H9 (cell line): ENCODE results near the gene ERH. TPM values are rescaled to one million over a fixed set of nuclear protein-coding genes. Genes with fewer than 3 reads are reported as not detected.

ENCODE experiments used
- DNase-seq: peaks from one replicate; pipeline ENCODE4 v3.0.0-alpha.2; 2017
- H2AFZ ChIP-seq: one replicate; pipeline ENCODE4 v1.6.1; 2013; ENCODE audit warnings: mild to moderate bottlenecking, low read length, control low read depth, moderate library complexity
- H2AK5ac ChIP-seq: 2 replicates; pipeline ENCODE4 v1.6.1; 2013; ENCODE audit warnings: low read length, control low read depth, mixed read lengths; ENCODE audit not compliant: insufficient read length
- H2BK120ac ChIP-seq: one replicate; pipeline ENCODE4 v1.6.1; 2013; ENCODE audit warnings: low read depth, mild to moderate bottlenecking, low read length, control low read depth, inconsistent platforms; ENCODE audit not compliant: poor library complexity, severe bottlenecking
- H2BK12ac ChIP-seq: 2 replicates; pipeline ENCODE4 v1.6.1; 2013; ENCODE audit warnings: low read length, control low read depth, mixed read lengths, low read depth; ENCODE audit not compliant: insufficient read length
- H2BK15ac ChIP-seq: 2 replicates; pipeline ENCODE4 v1.6.1; 2013; ENCODE audit warnings: low read depth, low read length, control low read depth
- H2BK20ac ChIP-seq: one replicate; pipeline ENCODE4 v1.6.1; 2013; ENCODE audit warnings: low read depth, mild to moderate bottlenecking, low read length, control low read depth, inconsistent platforms; ENCODE audit not compliant: poor library complexity, severe bottlenecking
- H2BK5ac ChIP-seq: 2 replicates; pipeline ENCODE4 v1.6.1; 2013; ENCODE audit warnings: low read length, control low read depth, mixed read lengths; ENCODE audit not compliant: insufficient read length
- H3K14ac ChIP-seq: 2 replicates; pipeline ENCODE4 v1.6.1; 2013; ENCODE audit warnings: low read length, control low read depth; ENCODE audit not compliant: insufficient read depth
- H3K18ac ChIP-seq: 2 replicates; pipeline ENCODE4 v1.6.1; 2013; ENCODE audit warnings: low read depth, mild to moderate bottlenecking, mixed read lengths, low read length, control low read depth; ENCODE audit not compliant: insufficient read length
- H3K23ac ChIP-seq: 2 replicates; pipeline ENCODE4 v1.6.1; 2013; ENCODE audit warnings: low read length, control low read depth, mixed read lengths, low read depth; ENCODE audit not compliant: insufficient read length
- H3K23me2 ChIP-seq: 2 replicates; pipeline ENCODE4 v1.6.1; 2013; ENCODE audit warnings: low read depth, mild to moderate bottlenecking, mixed read lengths, low read length, control low read depth; ENCODE audit not compliant: insufficient read length, poor library complexity, severe bottlenecking
- H3K27ac ChIP-seq: 2 replicates; pipeline ENCODE4 v1.5.1; 2013; ENCODE audit warnings: low read length, control low read depth, mixed read lengths, low read depth; ENCODE audit not compliant: insufficient read length
- H3K27me3 ChIP-seq: 2 replicates; pipeline ENCODE4 v1.6.1; 2013; ENCODE audit warnings: low read length, control low read depth, inconsistent platforms; ENCODE audit not compliant: insufficient read depth
- H3K4ac ChIP-seq: 2 replicates; pipeline ENCODE4 v1.6.1; 2013; ENCODE audit warnings: low read depth, mild to moderate bottlenecking, control low read depth, inconsistent platforms, low read length, moderate library complexity
- H3K4me1 ChIP-seq: 2 replicates; pipeline ENCODE4 v1.6.1; 2013; ENCODE audit warnings: low read length, control low read depth, inconsistent platforms; ENCODE audit not compliant: insufficient read depth
- H3K4me2 ChIP-seq: 2 replicates; pipeline ENCODE4 v1.6.1; 2013; ENCODE audit warnings: low read length, control low read depth, mixed read lengths; ENCODE audit not compliant: insufficient read length, insufficient read depth
- H3K56ac ChIP-seq: 2 replicates; pipeline ENCODE4 v1.6.1; 2013; ENCODE audit warnings: low read depth, mild to moderate bottlenecking, mixed read lengths, low read length, control low read depth; ENCODE audit not compliant: insufficient read length
- H3K79me1 ChIP-seq: 2 replicates; pipeline ENCODE4 v1.6.1; 2013; ENCODE audit warnings: low read depth, mild to moderate bottlenecking, moderate library complexity, low read length, control low read depth, inconsistent platforms; ENCODE audit not compliant: insufficient read depth, poor library complexity, severe bottlenecking
- H3K79me2 ChIP-seq: 2 replicates; pipeline ENCODE4 v1.6.1; 2013; ENCODE audit warnings: low read length, control low read depth, inconsistent platforms; ENCODE audit not compliant: insufficient read depth
- H3K9ac ChIP-seq: 2 replicates; pipeline ENCODE4 v1.6.1; 2013; ENCODE audit warnings: low read length, control low read depth, mixed read lengths; ENCODE audit not compliant: insufficient read length; ENCODE audit errors: extremely low read depth
- H3K9me3 ChIP-seq: one replicate; pipeline ENCODE4 v1.6.1; 2013; ENCODE audit warnings: low read depth, low read length, inconsistent platforms; ENCODE audit not compliant: control insufficient read depth
- H3T11ph ChIP-seq: one replicate; pipeline ENCODE4 v1.6.1; 2013; ENCODE audit warnings: mild to moderate bottlenecking, low read length, control low read depth, inconsistent platforms
- H4K20me1 ChIP-seq: one replicate; pipeline ENCODE4 v1.6.1; 2013; ENCODE audit not compliant: control insufficient read depth, insufficient read length, insufficient read depth
- H4K5ac ChIP-seq: 2 replicates; pipeline ENCODE4 v1.6.1; 2013; ENCODE audit warnings: low read depth, mild to moderate bottlenecking, mixed read lengths, low read length, control low read depth; ENCODE audit not compliant: insufficient read length
- H4K8ac ChIP-seq: replicated peaks from 2 replicates; pipeline ENCODE4 v1.6.1; 2013; ENCODE audit warnings: low read length, control low read depth, mixed read lengths, low read depth; ENCODE audit not compliant: insufficient read length
- H4K91ac ChIP-seq: 2 replicates; pipeline ENCODE4 v1.6.1; 2013; ENCODE audit warnings: low read depth, mild to moderate bottlenecking, moderate library complexity, mixed read lengths, low read length, control low read depth; ENCODE audit not compliant: insufficient read length
- H3K27ac Mint-ChIP-seq, 3 experiments: 2 replicates in 2 of 3; 3 replicates in 1 of 3; pipeline ENCODE4 v1.8.0; 2020 to 2021; ENCODE audit warnings: mixed read lengths in 3 of 3, mild to moderate bottlenecking in 1 of 3, moderate library complexity in 1 of 3
- H3K27me3 Mint-ChIP-seq: 2 replicates; pipeline ENCODE4 v1.8.0; 2021; ENCODE audit warnings: low read depth, mild to moderate bottlenecking, moderate library complexity, mixed read lengths
- H3K36me3 Mint-ChIP-seq, 3 experiments: 2 replicates in 2 of 3; 3 replicates in 1 of 3; pipeline ENCODE4 v1.8.0; 2020 to 2021; ENCODE audit warnings: low read depth in 3 of 3, mixed read lengths in 3 of 3; ENCODE audit not compliant: insufficient read depth in 1 of 3
- H3K4me1 Mint-ChIP-seq, 2 experiments: 2 replicates each; pipeline ENCODE4 v1.8.0; 2020; ENCODE audit warnings: mixed read lengths in 2 of 2
- H3K4me3 Mint-ChIP-seq, 2 experiments: 2 replicates in 1 of 2; 3 replicates in 1 of 2; pipeline ENCODE4 v1.8.0; 2020 to 2021; ENCODE audit warnings: mild to moderate bottlenecking in 2 of 2, mixed read lengths in 2 of 2, moderate library complexity in 1 of 2
- H3K9me3 Mint-ChIP-seq, 2 experiments: 2 replicates in 1 of 2; 3 replicates in 1 of 2; pipeline ENCODE4 v1.8.0; 2020; ENCODE audit warnings: mild to moderate bottlenecking in 2 of 2, mixed read lengths in 2 of 2, moderate library complexity in 1 of 2
- CTCF ChIP-seq: fragments of 200-600 bp; sonication (generic); conservative IDR thresholded peaks from 3 replicates; pipeline ENCODE4 v1.8.0; 2021; ENCODE audit warnings: antibody characterized with exemption, mild to moderate bottlenecking
- WGBS: extraction: QIAGEN DNeasy Blood & Tissue Kit; methylation state at CpG from one replicate; pipeline ENCODE4 v1.1.7; 2013; ENCODE audit warnings: missing lambda C conversion rate, low lambda C conversion rate, mixed read lengths; ENCODE audit not compliant: insufficient read length; ENCODE audit errors: extremely low coverage; 5-methylcytosine and 5-hydroxymethylcytosine counted together
- total RNA-seq: library from RNA; stranded (reverse); gene quantifications from 2 replicates; pipeline ENCODE4 v1.2.1, GENCODE V29; 2021

The ERH gene
- total RNA-seq, 1 experiment from 2014 or later: 443 TPM

- H3K27ac Mint-ChIP-seq: no peak overlapping the region
- Histone ChIP-seq H2BK20ac (no peak overlapping the region), H3T11ph (no peak overlapping the region), H4K8ac (no peak overlapping the region), H3K9ac (no peak overlapping the region), H3K23me2 (no peaks in the 10 kb centered on the region), H3K4me2 (no peak overlapping the region), H3K4me1 (no peaks in the 10 kb centered on the region), H3K4ac (no peak overlapping the region), H4K91ac (no peak overlapping the region), H2BK120ac (no peak overlapping the region), H4K20me1 (no peaks in the 10 kb centered on the region), H3K9me3 (no peaks in the 10 kb centered on the region), H2BK15ac (no peak overlapping the region), H3K18ac (no peak overlapping the region), H2BK5ac (no peak overlapping the region), H4K5ac (no peak overlapping the region), H3K79me1 (no peaks in the 10 kb centered on the region), H3K79me2 (no peaks in the 10 kb centered on the region), H3K14ac (no peak overlapping the region), H3K23ac (no peak overlapping the region), H2BK12ac (no peak overlapping the region), H3K27me3 (no peaks in the 10 kb centered on the region), H3K56ac (no peak overlapping the region), H3K27ac (no peak overlapping the region), H2AFZ (no peak overlapping the region), H2AK5ac (no peak overlapping the region)
- H3K4me1 Mint-ChIP-seq: peaks cover 1 to 5% of the 10 kb centered on the region in 2 experiments
- H3K9me3 Mint-ChIP-seq: peaks cover 0 to 3% of the 10 kb centered on the region in 2 experiments; a peak in 1 of 5 replicates
- no peaks in the 10 kb centered on the region for H3K27me3 Mint-ChIP-seq
- WGBS: no CpG with 5 or more reads among the region's 3 CpGs
- TF ChIP-seq CTCF: no peak
- peaks cover 25 to 50% (median 43%) of the 10 kb centered on the region in 3 experiments; a peak in 6 of 7 replicates for H3K36me3 Mint-ChIP-seq
- DNase-seq: no peak
- H3K4me3 Mint-ChIP-seq: no peak overlapping the region
These were observed 22.9 kb downstream of the ERH start for GRCh38 chr14:69375182-69375581.
